Choroid plexus epithelial cell (primary cell): ENCODE data around the gene LLPH.

Experiments used
- DNase-seq: peaks from one replicate; pipeline ENCODE4 v3.0.0-alpha.2; 2010; ENCODE audit warnings: low read depth
- H3K4me3 ChIP-seq: 2 replicates; pipeline ENCODE4 v1.5.1; 2011; ENCODE audit warnings: low read depth, mild to moderate bottlenecking, control low read depth, low read length, moderate library complexity
- CTCF ChIP-seq: conservative IDR thresholded peaks from 2 replicates; pipeline ENCODE4 v1.5.1; 2011; ENCODE audit warnings: low read depth, mild to moderate bottlenecking, control low read depth, inconsistent platforms, low read length, moderate library complexity

Gene LLPH

GRCh38 chr12:66156654-66157053 lies 26.1 kb upstream of the LLPH start:
- DNase-seq = no peak
- no peak for TF ChIP-seq CTCF

GRCh38 chr12:66154776-66155175 lies 24.2 kb upstream of the LLPH start:
- TF ChIP-seq CTCF = no peak
- no peak overlapping the region for H3K4me3 ChIP-seq
- DNase-seq = no peak

More at GRCh38 chr12:66156654-66157053, 26.1 kb upstream of the LLPH start:
- no peak overlapping the region for H3K4me3 ChIP-seq

- no peak for TF ChIP-seq CTCF
- DNase-seq = no peak
- H3K4me3 ChIP-seq = no peak overlapping the region
These were observed 22.2 kb upstream of the LLPH start for GRCh38 chr12:66152732-66153131.

- no peak for DNase-seq
These were observed 19.3 kb upstream of the LLPH start for GRCh38 chr12:66149702-66150398.

GRCh38 chr12:66144791-66145754 lies 14.5 kb upstream of the LLPH start:
- peak; percentile 91 for DNase-seq
- no peak overlapping the region for H3K4me3 ChIP-seq
- peak; percentile 74 for TF ChIP-seq CTCF

More at GRCh38 chr12:66149702-66150398, 19.3 kb upstream of the LLPH start:
- H3K4me3 ChIP-seq = no peak overlapping the region
- TF ChIP-seq CTCF = peak; percentile 35

GRCh38 chr12:66143868-66144267 lies 13.3 kb upstream of the LLPH start:
- TF ChIP-seq CTCF = no peak
- DNase-seq = no peak
- no peak overlapping the region for H3K4me3 ChIP-seq
